Measurements from ENCODE around the gene CAMTA1. TPM values are rescaled to one million over a fixed set of nuclear protein-coding genes. Genes with fewer than 3 reads are reported as not detected.

Gene CAMTA1
- total RNA-seq, 1 donor from 2014 or later, result 30.6 TPM

- DNase-seq, result no peak
These were observed 879.1 kb downstream of the CAMTA1 start for GRCh38 chr1:7664147-7664892.

GRCh38 chr1:7664893-7665250 lies 879.6 kb downstream of the CAMTA1 start:
- no peak for DNase-seq

GRCh38 chr1:7666249-7666648 lies 881.0 kb downstream of the CAMTA1 start:
- no peak for DNase-seq

- no peak for DNase-seq
These were observed 881.9 kb downstream of the CAMTA1 start for GRCh38 chr1:7667159-7667558.

- peak; percentile 81 for DNase-seq
These were observed 882.5 kb downstream of the CAMTA1 start for GRCh38 chr1:7667625-7668218.

- no peak for DNase-seq
These were observed 884.5 kb downstream of the CAMTA1 start for GRCh38 chr1:7669559-7670311.

- peak; percentile 5 for DNase-seq
These were observed 885.3 kb downstream of the CAMTA1 start for GRCh38 chr1:7670334-7671145.

- no peak for DNase-seq
These were observed 885.9 kb downstream of the CAMTA1 start for GRCh38 chr1:7671146-7671465.

GRCh38 chr1:7671676-7672075 lies 886.4 kb downstream of the CAMTA1 start:
- DNase-seq, result no peak

- DNase-seq, result no peak
These were observed 887.6 kb downstream of the CAMTA1 start for GRCh38 chr1:7672864-7673263.

GRCh38 chr1:7674972-7675371 lies 889.7 kb downstream of the CAMTA1 start:
- no peak for DNase-seq

- no peak for DNase-seq
These were observed 890.4 kb downstream of the CAMTA1 start for GRCh38 chr1:7675431-7676273.

- no peak for DNase-seq
These were observed 891.2 kb downstream of the CAMTA1 start for GRCh38 chr1:7676274-7676945.

GRCh38 chr1:7677111-7677510 lies 891.9 kb downstream of the CAMTA1 start:
- DNase-seq, result no peak

- DNase-seq, result no peak
These were observed 892.6 kb downstream of the CAMTA1 start for GRCh38 chr1:7677815-7678214.

- no peak for DNase-seq
These were observed 893.4 kb downstream of the CAMTA1 start for GRCh38 chr1:7678491-7679158.

GRCh38 chr1:7679159-7679872 lies 894.1 kb downstream of the CAMTA1 start:
- no peak for DNase-seq

- DNase-seq, result no peak
These were observed 894.6 kb downstream of the CAMTA1 start for GRCh38 chr1:7679873-7680206.

- peak; percentile 55 for DNase-seq
These were observed 895.1 kb downstream of the CAMTA1 start for GRCh38 chr1:7680207-7680954.

GRCh38 chr1:7680955-7681268 lies 895.7 kb downstream of the CAMTA1 start:
- DNase-seq, result no peak

Measured in skin of body (tissue), 2 donors.